Measurements from ENCODE around the gene TRIM40. TPM values are rescaled to one million over a fixed set of nuclear protein-coding genes. Genes with fewer than 3 reads are reported as not detected.
A peak's percentile ranks its signal among the peaks of the same experiment; 100 is the strongest.

TRIM40 gene
- total RNA-seq, 1 donor from 2014 or later, result not detected

GRCh38 chr6:30102414-30102969 is 33.4 kb upstream of the TRIM40 start:
- H3K4me3 ChIP-seq (ENCODE audit: low read depth, low read length), result peak overlapping the region; percentile 20
- H3K27me3 ChIP-seq (ENCODE audit: control insufficient read depth, insufficient read depth, low read length), result peaks cover 54% of the 10 kb centered on the region
- no peak for DNase-seq (ENCODE audit: low read depth)
- no peak for TF ChIP-seq CTCF (IDR thresholded peaks at IDR 0.05; ENCODE audit: insufficient read depth, low read length, poor library complexity, severe bottlenecking)
- no peaks in the 10 kb centered on the region for H3K36me3 ChIP-seq (ENCODE audit: control insufficient read depth, insufficient read depth, low read length)

GRCh38 chr6:30102970-30103871 is 32.7 kb upstream of the TRIM40 start:
- peaks cover 49% of the 10 kb centered on the region for H3K27me3 ChIP-seq (ENCODE audit: control insufficient read depth, insufficient read depth, low read length)
- DNase-seq (ENCODE audit: low read depth), result no peak
- peak overlapping the region; percentile 15 for H3K4me3 ChIP-seq (ENCODE audit: low read depth, low read length)
- no peaks in the 10 kb centered on the region for H3K36me3 ChIP-seq (ENCODE audit: control insufficient read depth, insufficient read depth, low read length)
- TF ChIP-seq CTCF (IDR thresholded peaks at IDR 0.05; ENCODE audit: insufficient read depth, low read length, poor library complexity, severe bottlenecking), result peak; percentile 90

GRCh38 chr6:30103872-30104179 is 32.1 kb upstream of the TRIM40 start:
- Histone ChIP-seq H3K27me3 (ENCODE audit: control insufficient read depth, insufficient read depth, low read length) (peaks cover 47% of the 10 kb centered on the region), H3K4me3 (ENCODE audit: low read depth, low read length) (no peak overlapping the region), H3K36me3 (ENCODE audit: control insufficient read depth, insufficient read depth, low read length) (no peaks in the 10 kb centered on the region)
- no peak for DNase-seq (ENCODE audit: low read depth)
- no peak for TF ChIP-seq CTCF (IDR thresholded peaks at IDR 0.05; ENCODE audit: insufficient read depth, low read length, poor library complexity, severe bottlenecking)

GRCh38 chr6:30104661-30105060 is 31.3 kb upstream of the TRIM40 start:
- Histone ChIP-seq H3K4me3 (ENCODE audit: low read depth, low read length) (no peak overlapping the region), H3K36me3 (ENCODE audit: control insufficient read depth, insufficient read depth, low read length) (no peaks in the 10 kb centered on the region), H3K27me3 (ENCODE audit: control insufficient read depth, insufficient read depth, low read length) (peaks cover 43% of the 10 kb centered on the region)
- DNase-seq (ENCODE audit: low read depth), result no peak
- TF ChIP-seq CTCF (IDR thresholded peaks at IDR 0.05; ENCODE audit: insufficient read depth, low read length, poor library complexity, severe bottlenecking), result no peak

GRCh38 chr6:30111266-30111856 is 24.6 kb upstream of the TRIM40 start:
- no peak for DNase-seq (ENCODE audit: low read depth)
- no peak overlapping the region for H3K4me3 ChIP-seq (ENCODE audit: low read depth, low read length)
- no peaks in the 10 kb centered on the region for H3K36me3 ChIP-seq (ENCODE audit: control insufficient read depth, insufficient read depth, low read length)
- peaks cover 22% of the 10 kb centered on the region for H3K27me3 ChIP-seq (ENCODE audit: control insufficient read depth, insufficient read depth, low read length)
- TF ChIP-seq CTCF (IDR thresholded peaks at IDR 0.05; ENCODE audit: insufficient read depth, low read length, poor library complexity, severe bottlenecking), result no peak

Measured in kidney epithelial cell (primary cell).